Measurements from ENCODE around the gene LOXL3. TPM values are rescaled to one million over a fixed set of nuclear protein-coding genes. Genes with fewer than 3 reads are reported as not detected.

LOXL3 gene
- polyA plus RNA-seq, 1 donor (not counting 4 experiments of a cell fraction or from before 2014, with no cell fraction given): 0.21 TPM

- no peak overlapping the region for H3K4me3 ChIP-seq (ENCODE audit: control insufficient read depth in 2 of 3, extremely low read depth in 1 of 3, insufficient read depth in 2 of 3, low read depth in 1 of 3, low read length in 3 of 3)
- FAIRE-seq (no peak), DNase-seq (ENCODE audit: low read depth, low spot score) (no peak)
- no peaks in the 10 kb centered on the region for H3K9me3 ChIP-seq (ENCODE audit: control insufficient read depth, low read depth, low read length)
- H3K79me2 ChIP-seq (ENCODE audit: control insufficient read depth, insufficient read depth, low read length): peaks cover 23% of the 10 kb centered on the region
- peaks cover 12 to 30% of the 10 kb centered on the region in 2 experiments for H3K36me3 ChIP-seq (ENCODE audit: control insufficient read depth in 2 of 2, extremely low read depth in 1 of 2, insufficient read depth in 2 of 2, low read length in 2 of 2)
- H3K27me3 ChIP-seq (ENCODE audit: control insufficient read depth, extremely low read depth, insufficient read depth, low read length): peaks cover 6% of the 10 kb centered on the region
- no peaks in the 10 kb centered on the region for H4K20me1 ChIP-seq (ENCODE audit: control insufficient read depth, extremely low read depth, insufficient read depth, low read length)
- no peak overlapping the region for H3K4me2 ChIP-seq (ENCODE audit: control insufficient read depth, extremely low read depth, insufficient read depth, low read depth, low read length)
- dilution Hi-C loops (cut with MboI; ENCODE audit: extremely low pct_ligation_motif_present, low sequenced_read_pairs): no loop called here
- no peak overlapping the region for H3K9ac ChIP-seq (ENCODE audit: control insufficient read depth, extremely low read depth, insufficient read depth, low read length)
- H3K9me1 ChIP-seq (ENCODE audit: control insufficient read depth, extremely low read depth, insufficient read depth, low read length): no peaks in the 10 kb centered on the region
- TF ChIP-seq CTCF (optimal IDR thresholded peaks at IDR 0.05 in 1 of 3, IDR thresholded peaks at IDR 0.05 in 1 of 3, conservative IDR thresholded peaks at IDR 0.05 in 1 of 3; ENCODE audit: extremely low read depth in 1 of 3, insufficient read depth in 2 of 3, low read length in 3 of 3): no peak
- no peak for TF ChIP-seq EZH2 (IDR thresholded peaks at IDR 0.05; ENCODE audit: low read length)
- no peak overlapping the region for H2AFZ ChIP-seq (ENCODE audit: control insufficient read depth, low read length)
- H3K4me1 ChIP-seq (ENCODE audit: control insufficient read depth, extremely low read depth, insufficient read depth, low read length): peaks cover 28% of the 10 kb centered on the region
- no peak overlapping the region for H3K27ac ChIP-seq (ENCODE audit: control insufficient read depth, insufficient read depth, low read length)
Observed at GRCh38 chr2:74524005-74524404, 29.7 kb downstream of the LOXL3 start.

- H3K27ac ChIP-seq (ENCODE audit: control insufficient read depth, insufficient read depth, low read length): no peak overlapping the region
- H3K27me3 ChIP-seq (ENCODE audit: control insufficient read depth, extremely low read depth, insufficient read depth, low read length): peaks cover 6% of the 10 kb centered on the region
- dilution Hi-C loops (cut with MboI; ENCODE audit: extremely low pct_ligation_motif_present, low sequenced_read_pairs): no loop called here
Observed at GRCh38 chr2:74522516-74522915, 31.2 kb downstream of the LOXL3 start.

More at GRCh38 chr2:74522516-74522915, 31.2 kb downstream of the LOXL3 start:
- Histone ChIP-seq H3K4me3 (ENCODE audit: control insufficient read depth in 2 of 3, extremely low read depth in 1 of 3, insufficient read depth in 2 of 3, low read depth in 1 of 3, low read length in 3 of 3) (no peak overlapping the region), H3K36me3 (ENCODE audit: control insufficient read depth in 2 of 2, extremely low read depth in 1 of 2, insufficient read depth in 2 of 2, low read length in 2 of 2) (peaks cover 9 to 20% of the 10 kb centered on the region in 2 experiments), H3K9me1 (ENCODE audit: control insufficient read depth, extremely low read depth, insufficient read depth, low read length) (no peaks in the 10 kb centered on the region), H2AFZ (ENCODE audit: control insufficient read depth, low read length) (no peak overlapping the region), H3K4me1 (ENCODE audit: control insufficient read depth, extremely low read depth, insufficient read depth, low read length) (peaks cover 17% of the 10 kb centered on the region), H3K4me2 (ENCODE audit: control insufficient read depth, extremely low read depth, insufficient read depth, low read depth, low read length) (no peak overlapping the region), H4K20me1 (ENCODE audit: control insufficient read depth, extremely low read depth, insufficient read depth, low read length) (no peaks in the 10 kb centered on the region), H3K9ac (ENCODE audit: control insufficient read depth, extremely low read depth, insufficient read depth, low read length) (no peak overlapping the region), H3K79me2 (ENCODE audit: control insufficient read depth, insufficient read depth, low read length) (peaks cover 8% of the 10 kb centered on the region), H3K9me3 (ENCODE audit: control insufficient read depth, low read depth, low read length) (no peaks in the 10 kb centered on the region)
- DNase-seq (ENCODE audit: low read depth, low spot score) (no peak), FAIRE-seq (no peak)
- TF ChIP-seq CTCF (optimal IDR thresholded peaks at IDR 0.05 in 1 of 3, IDR thresholded peaks at IDR 0.05 in 1 of 3, conservative IDR thresholded peaks at IDR 0.05 in 1 of 3; ENCODE audit: extremely low read depth in 1 of 3, insufficient read depth in 2 of 3, low read length in 3 of 3) (no peak), EZH2 (IDR thresholded peaks at IDR 0.05; ENCODE audit: low read length) (no peak)

All from keratinocyte (primary cell).